ENCODE measurements around the gene KCNF1. TPM values are rescaled to one million over a fixed set of nuclear protein-coding genes. Genes with fewer than 3 reads are reported as not detected.

The KCNF1 gene
- total and polyA plus RNA-seq, 2 donors = 0.32 to 0.68 TPM

- H3K4me1 ChIP-seq (ENCODE audit: insufficient read depth) = no peaks in the 10 kb centered on the region
- H3K27ac ChIP-seq (ENCODE audit: low read depth) = no peak overlapping the region
- 64% methylated on average over 3 of the region's 3 CpGs for WGBS
- no peak overlapping the region for H3K4me3 ChIP-seq (ENCODE audit: low read depth, low read length)
- H3K36me3 ChIP-seq (ENCODE audit: insufficient read depth) = no peaks in the 10 kb centered on the region
- DNase-seq (ENCODE audit: extremely low spot score) = no peak
These were observed 29.6 kb downstream of the KCNF1 start for GRCh38 chr2:10941383-10941782.

GRCh38 chr2:10944799-10945198 is 33.1 kb downstream of the KCNF1 start:
- Histone ChIP-seq H3K36me3 (ENCODE audit: insufficient read depth) (no peaks in the 10 kb centered on the region), H3K4me1 (ENCODE audit: insufficient read depth) (no peaks in the 10 kb centered on the region), H3K27ac (ENCODE audit: low read depth) (no peak overlapping the region), H3K4me3 (ENCODE audit: low read depth, low read length) (no peak overlapping the region)
- DNase-seq (ENCODE audit: extremely low spot score) = no peak
- WGBS = 79% methylated on average over 5 of the region's 5 CpGs

GRCh38 chr2:10946394-10946793 is 34.7 kb downstream of the KCNF1 start:
- no peak for DNase-seq (ENCODE audit: extremely low spot score)
- no peaks in the 10 kb centered on the region for H3K4me1 ChIP-seq (ENCODE audit: insufficient read depth)
- no peak overlapping the region for H3K27ac ChIP-seq (ENCODE audit: low read depth)
- 85% methylated on average over 6 of the region's 6 CpGs for WGBS
- H3K36me3 ChIP-seq (ENCODE audit: insufficient read depth) = no peaks in the 10 kb centered on the region
- H3K4me3 ChIP-seq (ENCODE audit: low read depth, low read length) = no peak overlapping the region

GRCh38 chr2:10947005-10947440 is 35.3 kb downstream of the KCNF1 start:
- no peak overlapping the region for H3K4me3 ChIP-seq (ENCODE audit: low read depth, low read length)
- H3K36me3 ChIP-seq (ENCODE audit: insufficient read depth) = no peaks in the 10 kb centered on the region
- H3K4me1 ChIP-seq (ENCODE audit: insufficient read depth) = no peaks in the 10 kb centered on the region
- DNase-seq (ENCODE audit: extremely low spot score) = no peak
- no peak overlapping the region for H3K27ac ChIP-seq (ENCODE audit: low read depth)
- WGBS = 54% methylated on average over 10 of the region's 10 CpGs

- Histone ChIP-seq H3K4me1 (ENCODE audit: insufficient read depth) (no peaks in the 10 kb centered on the region), H3K36me3 (ENCODE audit: insufficient read depth) (no peaks in the 10 kb centered on the region), H3K27ac (ENCODE audit: low read depth) (no peak overlapping the region), H3K4me3 (ENCODE audit: low read depth, low read length) (no peak overlapping the region)
- WGBS = 82% methylated on average over 11 of the region's 11 CpGs
- no peak for DNase-seq (ENCODE audit: extremely low spot score)
These were observed 35.9 kb downstream of the KCNF1 start for GRCh38 chr2:10947446-10948187.

- Histone ChIP-seq H3K27ac (ENCODE audit: low read depth) (no peak overlapping the region), H3K4me3 (ENCODE audit: low read depth, low read length) (no peak overlapping the region), H3K36me3 (ENCODE audit: insufficient read depth) (no peaks in the 10 kb centered on the region), H3K4me1 (ENCODE audit: insufficient read depth) (no peaks in the 10 kb centered on the region)
- no peak for DNase-seq (ENCODE audit: extremely low spot score)
- WGBS = 87% methylated on average over 7 of the region's 7 CpGs
These were observed 36.4 kb downstream of the KCNF1 start for GRCh38 chr2:10948188-10948564.

GRCh38 chr2:10948606-10949230 is 37.0 kb downstream of the KCNF1 start:
- DNase-seq (ENCODE audit: extremely low spot score) = no peak
- no peak overlapping the region for H3K27ac ChIP-seq (ENCODE audit: low read depth)
- no peaks in the 10 kb centered on the region for H3K4me1 ChIP-seq (ENCODE audit: insufficient read depth)
- H3K4me3 ChIP-seq (ENCODE audit: low read depth, low read length) = no peak overlapping the region
- WGBS = 92% methylated on average over 15 of the region's 15 CpGs
- no peaks in the 10 kb centered on the region for H3K36me3 ChIP-seq (ENCODE audit: insufficient read depth)

GRCh38 chr2:10949835-10950234 is 38.1 kb downstream of the KCNF1 start:
- DNase-seq (ENCODE audit: extremely low spot score) = no peak
- Histone ChIP-seq H3K27ac (ENCODE audit: low read depth) (no peak overlapping the region), H3K4me1 (ENCODE audit: insufficient read depth) (no peaks in the 10 kb centered on the region), H3K4me3 (ENCODE audit: low read depth, low read length) (no peak overlapping the region), H3K36me3 (ENCODE audit: insufficient read depth) (no peaks in the 10 kb centered on the region)
- 73% methylated on average over 1 of the region's 1 CpG for WGBS

GRCh38 chr2:10951558-10952414 is 40.1 kb downstream of the KCNF1 start:
- Histone ChIP-seq H3K36me3 (ENCODE audit: insufficient read depth) (no peaks in the 10 kb centered on the region), H3K4me1 (ENCODE audit: insufficient read depth) (no peaks in the 10 kb centered on the region), H3K4me3 (ENCODE audit: low read depth, low read length) (no peak overlapping the region), H3K27ac (ENCODE audit: low read depth) (no peak overlapping the region)
- DNase-seq (ENCODE audit: extremely low spot score) = no peak
- WGBS = 58% methylated on average over 9 of the region's 9 CpGs

- WGBS = 94% methylated on average over 2 of the region's 2 CpGs
- Histone ChIP-seq H3K36me3 (ENCODE audit: insufficient read depth) (no peaks in the 10 kb centered on the region), H3K4me1 (ENCODE audit: insufficient read depth) (no peaks in the 10 kb centered on the region), H3K27ac (ENCODE audit: low read depth) (no peak overlapping the region), H3K4me3 (ENCODE audit: low read depth, low read length) (no peak overlapping the region)
- DNase-seq (ENCODE audit: extremely low spot score) = no peak
These were observed 42.7 kb downstream of the KCNF1 start for GRCh38 chr2:10954416-10954815.

GRCh38 chr2:10954856-10955818 is 43.4 kb downstream of the KCNF1 start:
- no peak overlapping the region for H3K27ac ChIP-seq (ENCODE audit: low read depth)
- H3K36me3 ChIP-seq (ENCODE audit: insufficient read depth) = no peaks in the 10 kb centered on the region
- no peak overlapping the region for H3K4me3 ChIP-seq (ENCODE audit: low read depth, low read length)
- no peaks in the 10 kb centered on the region for H3K4me1 ChIP-seq (ENCODE audit: insufficient read depth)
- DNase-seq (ENCODE audit: extremely low spot score) = no peak
- 85% methylated on average over 12 of the region's 12 CpGs for WGBS

- no peaks in the 10 kb centered on the region for H3K4me1 ChIP-seq (ENCODE audit: insufficient read depth)
- 94% methylated on average over 16 of the region's 16 CpGs for WGBS
- H3K27ac ChIP-seq (ENCODE audit: low read depth) = no peak overlapping the region
- no peak for DNase-seq (ENCODE audit: extremely low spot score)
- H3K36me3 ChIP-seq (ENCODE audit: insufficient read depth) = no peaks in the 10 kb centered on the region
- H3K4me3 ChIP-seq (ENCODE audit: low read depth, low read length) = no peak overlapping the region
These were observed 44.5 kb downstream of the KCNF1 start for GRCh38 chr2:10956006-10956790.
